AG04449 (cell line): ENCODE data around the gene AMN1.
"Not testable (repeated sequence)": the region's sequence is repeated elsewhere in the genome, so short reads cannot be mapped to it uniquely, and the experiment has no call there.

Experiments
- CTCF ChIA-PET: fragments of 350-600 bp; formaldehyde crosslinking; extraction: SDS; loops from one replicate; lab custom pipeline; 2021; ENCODE audit warnings: antibody characterized with exemption; lab: Yijun Ruan, JAX
- POLR2A ChIA-PET: fragments of 400-600, 350-600 bp; formaldehyde crosslinking; extraction: SDS; loops from one replicate; lab custom pipeline; 2020; ENCODE audit warnings: antibody characterized with exemption, inconsistent platforms; lab: Yijun Ruan, JAX
- DNase-seq: peaks from one replicate; pipeline ENCODE4 v3.0.0-alpha.2; 2010; ENCODE audit warnings: low read depth, low spot score
- H3K4me3 ChIP-seq: 2 replicates; pipeline ENCODE4 v1.5.1; 2011; ENCODE audit warnings: low read depth, mild to moderate bottlenecking, control low read depth, low read length
- CTCF ChIP-seq: IDR thresholded peaks from one replicate; pipeline ENCODE4 v1.5.1; 2011; ENCODE audit warnings: mild to moderate bottlenecking, moderate library complexity, low read length, control low read depth, inconsistent platforms; ENCODE audit not compliant: insufficient read depth; ENCODE audit errors: missing control alignments

The AMN1 gene

GRCh38 chr12:31714406-31715271 lies 14.2 kb downstream of the AMN1 start:
- CTCF ChIA-PET: interaction anchor here (1.2 to 2.4 kb wide), 4 partner anchors 12 to 33 kb away, joined by 3 to 6 read pairs (median 4); partner anchors contain the start of gene AMN1

GRCh38 chr12:31712877-31713276 lies 15.9 kb downstream of the AMN1 start:
- H3K4me3 ChIP-seq: no peak overlapping the region
- DNase-seq: no peak
- CTCF ChIA-PET: no interaction called here
- POLR2A ChIA-PET: no interaction called here
- no peak for TF ChIP-seq CTCF

More at GRCh38 chr12:31714406-31715271, 14.2 kb downstream of the AMN1 start:
- no peak overlapping the region for H3K4me3 ChIP-seq
- no peak for DNase-seq
- TF ChIP-seq CTCF: no peak
- POLR2A ChIA-PET: no interaction called here

GRCh38 chr12:31710021-31710818 lies 18.6 kb downstream of the AMN1 start:
- CTCF ChIA-PET: no interaction called here
- TF ChIP-seq CTCF: no peak
- H3K4me3 ChIP-seq: no peak overlapping the region
- DNase-seq: no peak
- POLR2A ChIA-PET: no interaction called here

GRCh38 chr12:31708118-31708517 lies 20.7 kb downstream of the AMN1 start:
- CTCF ChIA-PET, DNase-seq, POLR2A ChIA-PET, H3K4me3 ChIP-seq: not testable (repeated sequence)

GRCh38 chr12:31705621-31706020 lies 23.2 kb downstream of the AMN1 start:
- CTCF ChIA-PET: interaction anchor here (1.5 kb wide), 1 partner anchor 13 kb away, joined by 3 read pairs; no protein-coding TSS in a partner anchor
- POLR2A ChIA-PET: no interaction called here
- TF ChIP-seq CTCF: no peak
- H3K4me3 ChIP-seq: no peak overlapping the region
- no peak for DNase-seq

GRCh38 chr12:31702047-31702446 lies 26.8 kb downstream of the AMN1 start:
- no peak for DNase-seq
- CTCF ChIA-PET: interaction anchor here (1.1 to 1.3 kb wide), 2 partner anchors 13 to 610 kb away, joined by 3 to 4 read pairs; no protein-coding TSS in a partner anchor
- H3K4me3 ChIP-seq: no peak overlapping the region
- POLR2A ChIA-PET: no interaction called here
- peak; percentile 4 for TF ChIP-seq CTCF

GRCh38 chr12:31689921-31690320 lies 38.9 kb downstream of the AMN1 start:
- POLR2A ChIA-PET, H3K4me3 ChIP-seq, DNase-seq: not testable (repeated sequence)
- CTCF ChIA-PET: interaction anchor here (0.8 kb wide), 1 partner anchor 8 kb away, joined by 5 read pairs; no protein-coding TSS in a partner anchor
